Hematopoietic multipotent progenitor cell (in vitro differentiated cells): ENCODE data around the gene FEV. TPM values are rescaled to one million over a fixed set of nuclear protein-coding genes. Genes with fewer than 3 reads are reported as not detected.
A peak's percentile ranks its signal among the peaks of the same experiment; 100 is the strongest.

Experiments used
- DNase-seq, 3 donors: peaks; one replicate each; pipeline ENCODE4 v3.0.0-alpha.2; 2011 to 2015; ENCODE audit warnings: low read depth in 2 of 3, low spot score in 2 of 3
- total RNA-seq: library from RNA; depleted of rRNA; stranded (reverse); fragments of >200 nt; gene quantifications from one replicate; pipeline ENCODE4 v1.2.3, GENCODE V29; 2012

FEV gene
- total RNA-seq, 1 donor, result not detected

DNA sequence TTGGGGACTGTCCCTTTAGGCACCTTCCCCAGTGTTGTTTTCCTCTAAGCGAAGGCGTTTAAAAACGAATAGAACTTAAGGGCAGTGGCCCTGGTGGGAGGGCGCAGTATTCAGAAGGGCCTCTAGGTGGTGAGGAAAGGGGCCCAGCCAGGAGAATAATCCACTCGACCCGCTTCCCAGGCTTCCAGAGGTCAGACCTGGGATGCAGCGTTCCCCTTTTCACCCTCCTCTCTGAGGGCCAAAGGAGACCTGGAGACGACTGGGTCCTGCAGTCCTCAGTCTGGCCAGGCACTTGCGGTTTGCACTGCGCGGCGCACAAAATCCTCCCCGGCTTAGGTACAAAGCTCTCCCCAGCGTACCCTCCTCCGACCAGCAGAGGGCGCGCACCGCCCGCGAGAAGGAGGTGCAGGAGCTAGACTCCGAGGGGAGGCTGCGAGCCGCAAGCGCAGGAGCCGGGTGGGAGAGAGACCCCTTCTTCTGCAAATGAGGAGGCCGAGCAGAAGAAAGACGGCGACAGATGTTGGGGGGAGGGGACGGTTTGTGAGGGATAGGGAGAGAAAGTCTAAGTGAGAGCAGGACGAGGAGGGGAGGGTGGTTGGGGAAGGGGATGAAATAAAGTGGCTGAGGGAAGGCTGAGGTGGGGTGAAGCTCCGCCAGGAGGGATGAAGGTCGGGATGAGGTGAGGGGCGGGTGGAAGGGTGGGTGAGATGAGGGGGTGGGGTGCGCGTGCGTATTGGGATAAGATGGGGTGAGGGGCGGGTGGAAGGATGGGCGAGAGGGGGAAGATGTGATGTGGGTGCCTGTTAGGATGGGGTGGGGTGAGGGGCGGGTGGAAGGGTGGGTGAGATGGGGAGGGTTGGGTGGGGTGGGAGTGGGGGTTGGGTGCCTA is 4.9 kb downstream of the FEV start:
- peak; percentile 75 to 92 (median 89) for DNase-seq

GRCh38 chr2:218975060-218975777 is 9.8 kb downstream of the FEV start:
- DNase-seq, result no peak

DNA sequence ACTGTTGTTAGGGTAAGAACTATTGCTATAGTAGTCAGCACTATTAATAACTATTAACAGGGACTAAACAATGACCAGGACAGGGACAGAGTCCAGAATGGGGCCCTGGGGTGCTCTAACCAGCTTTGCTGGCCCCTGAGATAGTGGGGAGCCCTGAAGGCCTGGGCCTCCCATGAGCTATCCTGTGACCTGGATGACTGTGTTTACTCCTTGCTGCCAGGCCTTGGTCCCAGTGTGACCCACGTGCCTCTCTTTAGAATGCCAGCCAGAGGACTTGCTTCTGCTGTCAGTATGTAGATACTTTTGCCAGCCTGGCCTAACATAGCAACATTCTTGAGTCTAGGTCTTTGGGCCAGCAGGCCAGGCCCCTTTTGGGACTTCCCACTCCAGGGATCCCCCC is 14.1 kb downstream of the FEV start:
- no peak for DNase-seq

- no peak for DNase-seq
Observed at GRCh38 chr2:218964041-218964771, 20.8 kb downstream of the FEV start.

- DNase-seq, result no peak
Observed at GRCh38 chr2:218963601-218964000, 21.4 kb downstream of the FEV start.

GRCh38 chr2:218962859-218963492 is 22.0 kb downstream of the FEV start:
- DNase-seq, result peak in 2 of 3 donors; percentile 59 to 72

DNA sequence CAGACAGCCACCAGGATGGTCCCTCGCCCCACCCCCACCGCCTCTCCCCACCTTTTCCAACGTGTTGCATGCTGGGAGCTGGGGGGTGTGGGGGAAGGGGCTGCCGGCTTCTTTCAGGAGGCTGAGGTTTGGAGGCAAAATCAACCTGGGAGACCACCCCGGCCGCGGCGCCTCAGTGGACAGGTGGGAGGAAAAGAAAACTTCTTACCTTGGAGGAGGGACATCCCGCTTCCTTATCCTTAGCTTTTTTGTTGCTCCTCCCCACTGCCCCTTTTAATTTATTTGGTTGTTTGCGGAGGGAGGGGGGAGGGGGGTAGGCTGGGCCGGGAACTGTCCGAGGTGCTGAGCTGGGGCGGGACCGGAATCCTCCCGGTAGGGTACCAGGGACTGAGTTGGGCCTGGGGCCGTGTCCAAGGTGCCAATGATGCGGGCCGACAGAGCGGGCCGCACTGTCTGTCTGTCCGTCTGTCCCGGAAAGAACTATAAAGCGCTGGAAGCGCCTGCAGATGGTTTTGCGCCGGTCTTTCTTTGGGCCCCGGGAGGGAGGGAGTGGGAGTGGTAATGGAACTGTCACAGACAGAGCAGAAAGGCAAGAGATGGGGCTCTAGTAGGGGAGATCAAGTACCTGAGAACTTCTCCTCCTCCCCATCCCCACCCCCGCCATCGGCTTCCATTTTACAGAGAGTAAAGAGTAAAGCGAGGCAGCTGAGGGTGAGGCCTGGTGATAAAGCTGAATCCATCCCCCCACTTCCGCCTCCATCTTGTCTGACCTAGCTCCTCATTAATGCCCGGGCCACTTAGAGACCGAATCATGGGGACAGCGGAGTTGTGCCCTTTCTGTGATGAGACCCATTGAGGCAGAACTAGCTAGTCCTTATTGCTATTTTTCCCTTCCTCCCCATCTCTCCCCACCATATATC is 23.1 kb downstream of the FEV start:
- DNase-seq, result no peak

GRCh38 chr2:218961229-218961628 is 23.8 kb downstream of the FEV start:
- no peak for DNase-seq

DNA sequence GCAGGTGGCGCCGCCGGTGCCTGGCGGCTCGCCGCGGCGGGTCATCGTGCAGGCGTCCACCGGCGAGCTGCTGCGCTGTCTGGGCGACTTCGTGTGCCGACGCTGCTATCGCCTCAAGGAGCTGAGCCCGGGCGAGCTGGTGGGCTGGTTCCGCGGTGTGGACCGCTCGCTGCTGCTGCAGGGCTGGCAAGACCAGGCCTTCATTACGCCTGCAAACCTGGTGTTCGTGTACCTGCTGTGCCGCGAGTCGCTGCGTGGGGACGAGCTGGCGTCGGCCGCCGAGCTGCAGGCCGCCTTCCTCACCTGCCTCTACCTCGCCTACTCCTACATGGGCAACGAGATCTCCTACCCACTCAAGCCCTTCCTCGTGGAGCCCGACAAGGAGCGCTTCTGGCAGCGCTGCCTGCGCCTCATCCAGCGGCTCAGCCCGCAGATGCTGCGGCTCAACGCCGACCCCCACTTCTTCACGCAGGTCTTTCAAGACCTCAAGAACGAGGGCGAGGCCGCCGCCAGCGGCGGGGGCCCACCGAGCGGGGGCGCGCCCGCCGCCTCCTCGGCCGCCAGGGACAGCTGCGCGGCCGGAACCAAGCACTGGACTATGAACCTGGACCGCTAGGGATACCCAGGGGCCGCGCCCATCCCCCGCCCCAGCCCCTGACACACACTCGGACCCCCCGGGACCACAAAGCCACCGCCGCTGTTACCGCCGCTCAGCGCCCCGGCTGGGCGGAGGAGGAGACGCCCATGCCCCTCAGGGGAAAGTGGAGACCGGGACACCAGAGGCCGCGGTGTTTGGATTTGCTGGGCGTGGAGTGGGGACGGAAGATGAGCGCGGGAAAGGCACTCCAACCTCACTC is 24.4 kb downstream of the FEV start:
- DNase-seq, result no peak

DNA sequence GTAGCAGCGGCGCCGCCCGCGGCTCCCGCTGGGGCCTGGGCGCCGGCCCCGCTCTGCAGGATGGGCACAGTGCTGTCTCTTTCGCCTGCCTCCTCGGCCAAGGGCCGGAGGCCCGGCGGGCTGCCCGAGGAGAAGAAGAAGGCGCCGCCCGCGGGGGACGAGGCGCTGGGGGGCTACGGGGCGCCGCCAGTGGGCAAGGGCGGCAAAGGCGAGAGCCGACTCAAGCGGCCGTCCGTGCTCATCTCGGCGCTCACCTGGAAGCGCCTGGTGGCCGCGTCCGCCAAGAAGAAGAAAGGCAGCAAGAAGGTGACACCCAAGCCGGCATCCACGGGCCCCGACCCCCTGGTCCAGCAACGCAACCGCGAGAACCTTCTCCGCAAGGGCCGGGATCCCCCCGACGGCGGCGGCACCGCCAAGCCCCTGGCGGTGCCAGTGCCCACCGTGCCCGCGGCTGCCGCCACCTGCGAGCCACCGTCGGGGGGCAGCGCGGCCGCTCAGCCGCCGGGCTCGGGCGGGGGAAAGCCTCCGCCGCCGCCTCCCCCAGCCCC is 25.1 kb downstream of the FEV start:
- no peak for DNase-seq

GRCh38 chr2:218959141-218959731 is 25.7 kb downstream of the FEV start, which contains the start of gene CDK5R2:
Gene CDK5R2 (plus strand): TSS chr2:218959666. CDS start chr2:218959821, 155 bp downstream.
- DNase-seq, result peak in 2 of 3 donors; percentile 85 to 90

- no peak for DNase-seq
Observed at GRCh38 chr2:218958276-218958675, 26.7 kb downstream of the FEV start.

DNA sequence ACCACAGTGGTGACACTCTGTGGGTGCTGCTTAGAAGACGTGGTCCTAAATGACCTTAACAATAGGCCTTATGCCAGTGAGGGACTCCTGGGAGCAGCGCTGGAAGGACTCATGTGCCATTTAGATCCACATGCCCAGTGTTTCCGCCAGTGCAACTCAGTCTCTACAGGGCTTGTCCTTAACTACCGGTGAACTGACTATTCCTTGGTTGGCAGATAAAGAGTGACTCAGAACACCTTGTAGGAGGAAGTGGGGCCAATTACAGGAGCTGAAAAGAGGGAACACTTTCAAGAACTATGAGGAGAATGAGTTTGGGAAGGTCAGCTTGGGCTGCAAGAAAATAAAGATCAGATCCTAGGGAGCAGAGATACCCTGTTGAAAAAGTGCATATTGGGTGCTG is 27.3 kb downstream of the FEV start:
- DNase-seq, result no peak

GRCh38 chr2:218956039-218956438 is 28.9 kb downstream of the FEV start:
- no peak for DNase-seq

GRCh38 chr2:218954541-218955300 is 30.3 kb downstream of the FEV start:
- DNase-seq, result no peak

GRCh38 chr2:218953366-218953954 is 31.5 kb downstream of the FEV start:
- no peak for DNase-seq

DNA sequence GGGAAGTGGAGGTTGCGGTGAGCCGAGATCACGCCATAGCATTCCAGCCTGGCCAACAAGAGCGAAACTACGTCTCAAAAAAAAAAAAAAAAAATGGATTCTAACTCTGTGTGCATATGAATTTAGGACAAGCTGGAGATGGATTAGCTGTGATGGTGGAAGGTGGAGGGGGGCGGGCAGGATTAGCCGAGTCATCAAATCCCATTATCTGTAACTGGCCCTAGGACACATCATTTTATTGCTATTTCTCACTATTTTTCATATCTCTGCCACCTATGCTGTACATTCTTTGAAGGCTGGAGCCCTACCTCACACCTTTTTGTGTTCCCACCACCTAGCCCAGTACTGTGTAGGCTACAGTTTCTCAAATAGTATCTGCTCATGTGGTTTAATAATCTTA is 32.8 kb downstream of the FEV start:
- no peak for DNase-seq
